SK-N-SH (cell line): ENCODE data around the gene ATF6. TPM values are rescaled to one million over a fixed set of nuclear protein-coding genes. Genes with fewer than 3 reads are reported as not detected.

Experiments
- CTCF ChIA-PET: fragments of 300-600, 350-600 bp; formaldehyde crosslinking; extraction: SDS; loops from one replicate; lab custom pipeline; 2021; lab: Yijun Ruan, JAX
- POLR2A ChIA-PET: fragments of 350-600 bp; sonication (Branson Sonifier 250); formaldehyde crosslinking; extraction: SDS; loops from one replicate; lab custom pipeline; 2020; ENCODE audit warnings: antibody characterized with exemption, inconsistent platforms; lab: Yijun Ruan, JAX
- DNase-seq: peaks from one replicate; pipeline ENCODE4 v3.0.0; 2012
- H2AFZ ChIP-seq: fragments of 200-600 bp; sonication (generic); 2 replicates; pipeline ENCODE4 v1.8.1; 2016; ENCODE audit warnings: antibody characterized with exemption, mild to moderate bottlenecking, low read depth
- H3F3A ChIP-seq: fragments of 200-600 bp; sonication (generic); replicated peaks from 2 replicates; pipeline ENCODE3; 2016; ENCODE audit warnings: antibody characterized with exemption, mild to moderate bottlenecking; ENCODE audit not compliant: insufficient read depth
- H3K27ac ChIP-seq, 2 experiments: fragments of 200-500 bp in 1 of 2; fragments of 200-600 bp in 1 of 2; sonication (Bioruptor generic) in 1 of 2; sonication (generic), shearing (Covaris generic) in 1 of 2; 2 replicates each; pipeline versions ENCODE4 v1.5.1 to v1.6.1; 2014 to 2016; ENCODE audit warnings: low read depth in 2 of 2, inconsistent platforms in 1 of 2, low read length in 1 of 2, mild to moderate bottlenecking in 1 of 2, mixed read lengths in 1 of 2
- H3K27me3 ChIP-seq: fragments of 200-600 bp; sonication (generic), shearing (Covaris generic); 2 replicates; pipeline ENCODE4 v1.6.1; 2016; ENCODE audit warnings: mixed run types; ENCODE audit not compliant: insufficient read depth
- H3K36me3 ChIP-seq, 2 experiments: fragments of 200-500 bp in 1 of 2; fragments of 200-600 bp in 1 of 2; sonication (Bioruptor generic) in 1 of 2; sonication (generic) in 1 of 2; replicated peaks in 1 of 2; 2 replicates each; pipeline versions ENCODE3 to v1.5.1; 2014 to 2016; ENCODE audit warnings: low read length in 1 of 2, mild to moderate bottlenecking in 1 of 2; ENCODE audit not compliant: insufficient read depth in 2 of 2, control insufficient read depth in 1 of 2
- H3K4me1 ChIP-seq, 2 experiments: fragments of 200-500 bp in 1 of 2; fragments of 200-600 bp in 1 of 2; sonication (Bioruptor generic) in 1 of 2; sonication (generic), shearing (Covaris generic) in 1 of 2; 2 replicates each; pipeline versions ENCODE4 v1.5.1 to v1.6.1; 2014 to 2016; ENCODE audit warnings: low read depth in 1 of 2, low read length in 1 of 2, mixed run types in 1 of 2; ENCODE audit not compliant: insufficient read depth in 2 of 2, control insufficient read depth in 1 of 2
- H3K4me2 ChIP-seq: fragments of 200-600 bp; sonication (generic), shearing (Covaris generic); 2 replicates; pipeline ENCODE4 v1.6.1; 2017; ENCODE audit warnings: mixed run types
- H3K4me3 ChIP-seq, 2 experiments: fragments of 200-500 bp in 1 of 2; fragments of 200-600 bp in 1 of 2; sonication (Bioruptor generic) in 1 of 2; sonication (generic), shearing (Covaris generic) in 1 of 2; 2 replicates each; pipeline versions ENCODE4 v1.5.1 to v1.8.1; 2014 to 2016; ENCODE audit warnings: low read depth in 2 of 2, inconsistent platforms in 1 of 2, low read length in 1 of 2, mild to moderate bottlenecking in 1 of 2, mixed read lengths in 1 of 2, moderate library complexity in 1 of 2
- H3K79me2 ChIP-seq: fragments of 200-600 bp; sonication (generic); 2 replicates; pipeline ENCODE4 v1.8.1; 2017; ENCODE audit warnings: mild to moderate bottlenecking; ENCODE audit not compliant: insufficient read depth
- H3K9ac ChIP-seq: fragments of 200-600 bp; sonication (generic); 2 replicates; pipeline ENCODE4 v1.6.1; 2017; ENCODE audit warnings: mixed run types
- H3K9me2 ChIP-seq: fragments of 200-600 bp; sonication (generic); 2 replicates; pipeline ENCODE4 v1.6.1; 2017; ENCODE audit warnings: mixed run types
- H3K9me3 ChIP-seq: fragments of 200-600 bp; sonication (generic); 2 replicates; pipeline ENCODE4 v1.6.1; 2017; ENCODE audit warnings: mixed run types, mild to moderate bottlenecking, moderate library complexity
- H4K20me1 ChIP-seq: fragments of 200-600 bp; sonication (generic); 2 replicates; pipeline ENCODE4 v1.6.1; 2017; ENCODE audit warnings: mild to moderate bottlenecking, mixed run types; ENCODE audit not compliant: insufficient read depth
- CHD2 ChIP-seq: fragments of 150-350 bp; IDR thresholded peaks from 2 replicates; pipeline ENCODE4 v1.6.1; 2018; ENCODE audit warnings: low read length; ENCODE audit not compliant: partially characterized antibody
- ELF1 ChIP-seq: IDR thresholded peaks from 2 replicates; pipeline ENCODE4 v1.4.0; 2012
- EZH2phosphoT487 ChIP-seq: fragments of 200-600 bp; sonication (generic); IDR thresholded peaks from 2 replicates; pipeline ENCODE4 v1.6.1; 2017; ENCODE audit warnings: low read depth, mixed run types, mild to moderate bottlenecking, antibody characterized with exemption, moderate library complexity, borderline replicate concordance
- FOXJ3 ChIP-seq: sonication (generic); formaldehyde crosslinking; IDR thresholded peaks from 2 replicates; pipeline ENCODE4 v1.5.1; 2020; ENCODE audit warnings: mild to moderate bottlenecking, missing genetic modification reagents
- FOXM1 ChIP-seq: IDR thresholded peaks from 2 replicates; pipeline ENCODE4 v1.4.0; 2012; ENCODE audit warnings: low read depth, mild to moderate bottlenecking
- GABPA ChIP-seq: IDR thresholded peaks from 2 replicates; pipeline ENCODE4 v1.4.0; 2012; ENCODE audit warnings: low read depth, mild to moderate bottlenecking
- GATA2 ChIP-seq: sonication (generic); formaldehyde crosslinking; IDR thresholded peaks from 2 replicates; pipeline ENCODE4 v1.5.0; 2020; ENCODE audit warnings: mild to moderate bottlenecking, missing genetic modification reagents
- IRF3 ChIP-seq: fragments of 150-350 bp; IDR thresholded peaks from 2 replicates; pipeline ENCODE4 v1.6.1; 2016; ENCODE audit warnings: mild to moderate bottlenecking, low read depth, low read length
- JUND ChIP-seq: IDR thresholded peaks from 2 replicates; pipeline ENCODE4 v1.4.0; 2012
- MAX ChIP-seq: IDR thresholded peaks from 2 replicates; pipeline ENCODE4 v1.4.0; 2012; ENCODE audit warnings: low read depth
- MEF2A ChIP-seq: IDR thresholded peaks from 2 replicates; pipeline ENCODE4 v1.4.0; 2012; ENCODE audit warnings: low read depth, borderline replicate concordance
- NFIC ChIP-seq: IDR thresholded peaks from 2 replicates; pipeline ENCODE4 v1.4.0; 2012; ENCODE audit warnings: borderline replicate concordance
- POLR2AphosphoS5 ChIP-seq: IDR thresholded peaks from 2 replicates; pipeline ENCODE4 v1.6.1; 2012; ENCODE audit warnings: low read depth, low read length
- RAD21 ChIP-seq: IDR thresholded peaks from 2 replicates; pipeline ENCODE4 v1.6.1; 2012; ENCODE audit warnings: mild to moderate bottlenecking, low read length
- RCOR1 ChIP-seq: fragments of 150-350 bp; IDR thresholded peaks from 2 replicates; pipeline ENCODE4 v1.6.1; 2017; ENCODE audit warnings: antibody characterized with exemption, low read length
- REST ChIP-seq: IDR thresholded peaks from 2 replicates; pipeline ENCODE4 v1.6.1; 2012; ENCODE audit warnings: mild to moderate bottlenecking, low read depth, low read length, moderate library complexity
- RFX5 ChIP-seq: IDR thresholded peaks from 2 replicates; pipeline ENCODE4 v1.6.1; 2012; ENCODE audit warnings: mild to moderate bottlenecking, improper control_type of control experiment, low read length
- RXRA ChIP-seq: IDR thresholded peaks from 2 replicates; pipeline ENCODE4 v1.4.0; 2012; ENCODE audit warnings: low read depth, mild to moderate bottlenecking, borderline replicate concordance
- SIN3A ChIP-seq: IDR thresholded peaks from 2 replicates; pipeline ENCODE4 v1.6.1; 2012; ENCODE audit warnings: low read depth, mild to moderate bottlenecking, low read length, moderate library complexity, borderline replicate concordance
- SMC3 ChIP-seq: IDR thresholded peaks from 2 replicates; pipeline ENCODE4 v1.6.1; 2012; ENCODE audit warnings: low read depth, low read length, improper control_type of control experiment
- TAF1 ChIP-seq: IDR thresholded peaks from 2 replicates; pipeline ENCODE4 v1.6.1; 2012; ENCODE audit warnings: low read depth, mild to moderate bottlenecking, low read length, moderate library complexity, borderline replicate concordance
- TCF12 ChIP-seq: IDR thresholded peaks from 2 replicates; pipeline ENCODE4 v1.4.0; 2012
- TEAD4 ChIP-seq: IDR thresholded peaks from 2 replicates; pipeline ENCODE4 v1.4.0; 2012; ENCODE audit warnings: mild to moderate bottlenecking, borderline replicate concordance; ENCODE audit not compliant: insufficient read depth
- YY1 ChIP-seq: IDR thresholded peaks from 2 replicates; pipeline ENCODE4 v1.4.0; 2012; ENCODE audit warnings: low read depth, mild to moderate bottlenecking
- WGBS: methylation state at CpG from one replicate; pipeline ENCODE4 v1.1.6; 2017; ENCODE audit warnings: low lambda C conversion rate; 5-methylcytosine and 5-hydroxymethylcytosine counted together
- polyA plus RNA-seq, 3 experiments: library from polyadenylated mRNA; depleted of rRNA; stranded (reverse); fragments of >200 nt; gene quantifications; 2 replicates each; pipeline ENCODE4 v1.2.3, GENCODE V29; 2012
- TF ChIP-seq, protein P1 (sequence below): IDR thresholded peaks from 2 replicates; pipeline ENCODE4; 2012
- TF ChIP-seq, protein P2 (sequence below): IDR thresholded peaks from 2 replicates; pipeline ENCODE4 v1.4.0; 2012; ENCODE audit warnings: low read depth, borderline replicate concordance

ATF6 gene
- polyA plus RNA-seq, 1 of the 3 experiments (the other 2 are of a cell fraction), result 8.8 TPM

DNA sequence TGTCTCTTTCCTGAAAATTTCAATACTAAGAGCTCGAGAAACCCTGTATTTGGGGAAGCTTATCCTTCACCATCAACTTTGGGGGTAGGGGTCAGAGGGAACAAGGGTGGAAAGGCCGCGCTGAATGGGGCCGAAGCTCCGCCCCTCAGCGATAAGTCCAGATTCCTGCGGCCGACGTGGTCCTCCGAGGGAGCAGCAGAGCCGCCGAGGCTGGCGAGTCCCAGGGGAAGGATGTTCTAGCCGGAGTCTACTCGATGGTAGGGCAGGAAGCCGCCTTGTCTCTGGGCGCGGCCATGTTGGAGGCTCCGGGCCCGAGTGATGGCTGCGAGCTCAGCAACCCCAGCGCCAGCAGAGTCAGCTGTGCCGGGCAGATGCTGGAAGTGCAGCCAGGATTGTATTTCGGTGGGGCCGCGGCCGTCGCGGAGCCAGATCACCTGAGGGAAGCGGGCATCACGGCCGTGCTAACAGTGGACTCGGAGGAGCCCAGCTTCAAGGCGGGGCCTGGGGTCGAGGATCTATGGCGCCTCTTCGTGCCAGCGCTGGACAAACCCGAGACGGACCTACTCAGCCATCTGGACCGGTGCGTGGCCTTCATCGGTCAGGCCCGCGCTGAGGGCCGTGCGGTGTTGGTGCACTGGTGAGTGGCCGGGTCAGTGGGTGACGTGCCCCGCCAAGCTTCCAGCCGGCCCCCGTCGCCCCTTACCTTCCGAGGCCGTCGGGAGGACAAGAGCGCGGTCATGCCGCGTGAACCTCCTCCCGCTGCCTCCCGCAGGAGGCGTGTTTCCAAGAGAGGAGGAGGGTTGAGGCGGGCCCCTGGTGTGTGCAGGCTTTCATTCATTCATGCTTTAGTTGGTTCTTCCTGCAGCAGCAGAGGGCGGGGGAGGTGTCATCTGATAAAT is 16.4 kb upstream of the ATF6 start, which contains the start of gene DUSP12:
TSS of gene DUSP12 (plus strand) at position 278 of the 899 bp plus-strand sequence. CDS start at position 294, 16 bp downstream.
- peak; percentile 92 for DNase-seq
- H3K9me3 ChIP-seq, result no peaks in the 10 kb centered on the region
- peaks cover 11% of the 10 kb centered on the region for H3F3A ChIP-seq
- H3K9me2 ChIP-seq, result no peaks in the 10 kb centered on the region
- peaks cover 5 to 7% of the 10 kb centered on the region in 2 experiments; a peak in 1 of 4 replicates for H3K4me1 ChIP-seq
- peak within 1 kb of the TSS; percentile 83 to 97 for H3K4me3 ChIP-seq
- H2AFZ ChIP-seq, result peak within 1 kb of the TSS; percentile 94
- H3K27me3 ChIP-seq, result no peaks in the 10 kb centered on the region
- CTCF ChIA-PET, result interaction anchor here (0.8 to 1.8 kb wide), 7 partner anchors 8 to 261 kb away, joined by 3 to 7 read pairs (median 4); no protein-coding TSS in a partner anchor
- H3K9ac ChIP-seq, result peak within 1 kb of the TSS; percentile 96
- WGBS, result 2% methylated on average over 24 of the region's 65 CpGs
- POLR2A ChIA-PET, result interaction anchor here (0.7 to 1.6 kb wide), 6 partner anchors 10 to 287 kb away, joined by 3 to 9 read pairs (median 4); no protein-coding TSS in a partner anchor
- peaks cover 41% of the 10 kb centered on the region for H3K79me2 ChIP-seq
- H3K36me3 ChIP-seq, result peaks cover 32 to 36% of the 10 kb centered on the region in 2 experiments
- peaks cover 14% of the 10 kb centered on the region for H4K20me1 ChIP-seq
- H3K27ac ChIP-seq, result peak within 1 kb of the TSS; percentile 96 to 97
- H3K4me2 ChIP-seq, result peak within 1 kb of the TSS; percentile 94
- no peak for TF ChIP-seq TEAD4
- peak; percentile 32 for TF ChIP-seq CHD2
- peak; percentile 87 for TF ChIP-seq MAX
- no peak for TF ChIP-seq IRF3
- 0 out of 2 replicates have a peak, but pooled peaks have one; percentile 38 for TF ChIP-seq REST
- TF ChIP-seq, protein P1, sequence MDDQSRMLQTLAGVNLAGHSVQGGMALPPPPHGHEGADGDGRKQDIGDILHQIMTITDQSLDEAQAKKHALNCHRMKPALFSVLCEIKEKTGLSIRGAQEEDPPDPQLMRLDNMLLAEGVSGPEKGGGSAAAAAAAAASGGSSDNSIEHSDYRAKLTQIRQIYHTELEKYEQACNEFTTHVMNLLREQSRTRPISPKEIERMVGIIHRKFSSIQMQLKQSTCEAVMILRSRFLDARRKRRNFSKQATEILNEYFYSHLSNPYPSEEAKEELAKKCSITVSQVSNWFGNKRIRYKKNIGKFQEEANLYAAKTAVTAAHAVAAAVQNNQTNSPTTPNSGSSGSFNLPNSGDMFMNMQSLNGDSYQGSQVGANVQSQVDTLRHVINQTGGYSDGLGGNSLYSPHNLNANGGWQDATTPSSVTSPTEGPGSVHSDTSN, result peak; percentile 79
- TF ChIP-seq GABPA, result peak; percentile 70
- no peak for TF ChIP-seq RAD21
- TF ChIP-seq JUND, result no peak
- TF ChIP-seq ELF1, result peak; percentile 73
- peak; percentile 49; the same call in 1 of the 2 replicates for TF ChIP-seq FOXJ3 (CRISPR knock-in tag)
- TF ChIP-seq GATA2, result no peak; the same call in none of the 2 replicates
- no peak for TF ChIP-seq TCF12
- no peak for TF ChIP-seq NFIC
- TF ChIP-seq RCOR1, result no peak
- TF ChIP-seq, protein P2, sequence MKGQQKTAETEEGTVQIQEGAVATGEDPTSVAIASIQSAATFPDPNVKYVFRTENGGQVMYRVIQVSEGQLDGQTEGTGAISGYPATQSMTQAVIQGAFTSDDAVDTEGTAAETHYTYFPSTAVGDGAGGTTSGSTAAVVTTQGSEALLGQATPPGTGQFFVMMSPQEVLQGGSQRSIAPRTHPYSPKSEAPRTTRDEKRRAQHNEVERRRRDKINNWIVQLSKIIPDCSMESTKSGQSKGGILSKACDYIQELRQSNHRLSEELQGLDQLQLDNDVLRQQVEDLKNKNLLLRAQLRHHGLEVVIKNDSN, result no peak
- peak; percentile 98 for TF ChIP-seq YY1
- peak; percentile 81 for TF ChIP-seq POLR2AphosphoS5
- no peak for TF ChIP-seq EZH2phosphoT487
- no peak for TF ChIP-seq MEF2A
- no peak for TF ChIP-seq SMC3
- TF ChIP-seq TAF1, result peak; percentile 85
- no peak for TF ChIP-seq RXRA
- TF ChIP-seq SIN3A, result peak; percentile 30; the same call in 1 of the 2 replicates
- no peak for TF ChIP-seq FOXM1
- TF ChIP-seq RFX5, result no peak
